GM19397 (cell line): ENCODE data around the gene PXDN.
"Not testable (repeated sequence)": the region's sequence is repeated elsewhere in the genome, so short reads cannot be mapped to it uniquely, and the experiment has no call there.

Source experiments
- ATAC-seq: cut with Tn5 transposase; IDR thresholded peaks from one replicate; pipeline ENCODE4 v1.9.1; 2021; ENCODE audit warnings: mild to moderate bottlenecking, moderate library complexity; ENCODE audit not compliant: unreplicated experiment

Gene PXDN

GRCh38 chr2:1638281-1638860 lies 105.9 kb downstream of the PXDN start:
- ATAC-seq: no peak

- no peak for ATAC-seq
Measured at GRCh38 chr2:1636791-1637415, 107.4 kb downstream of the PXDN start.

GRCh38 chr2:1635823-1636222 lies 108.5 kb downstream of the PXDN start:
- no peak for ATAC-seq

- no peak for ATAC-seq
Measured at GRCh38 chr2:1634681-1635341, 109.5 kb downstream of the PXDN start.

- ATAC-seq: no peak
Measured at GRCh38 chr2:1633936-1634587, 110.3 kb downstream of the PXDN start.

- no peak for ATAC-seq
Measured at GRCh38 chr2:1633092-1633671, 111.1 kb downstream of the PXDN start.

- no peak for ATAC-seq
Measured at GRCh38 chr2:1632510-1632909, 111.8 kb downstream of the PXDN start.

- no peak for ATAC-seq
Measured at GRCh38 chr2:1632002-1632348, 112.3 kb downstream of the PXDN start.

GRCh38 chr2:1631292-1632001 lies 112.9 kb downstream of the PXDN start:
- no peak for ATAC-seq

GRCh38 chr2:1628893-1629292 lies 115.4 kb downstream of the PXDN start:
- no peak for ATAC-seq

- no peak for ATAC-seq
Measured at GRCh38 chr2:1627628-1628381, 116.5 kb downstream of the PXDN start.

- no peak for ATAC-seq
Measured at GRCh38 chr2:1626271-1626681, 118.0 kb downstream of the PXDN start.

- no peak for ATAC-seq
Measured at GRCh38 chr2:1625281-1626001, 118.9 kb downstream of the PXDN start.

GRCh38 chr2:1623906-1624445 lies 120.3 kb downstream of the PXDN start:
- no peak for ATAC-seq

GRCh38 chr2:1622521-1623200 lies 121.7 kb downstream of the PXDN start:
- ATAC-seq: no peak

- ATAC-seq: not testable (repeated sequence)
Measured at GRCh38 chr2:1621976-1622375, 122.3 kb downstream of the PXDN start.

- ATAC-seq: no peak
Measured at GRCh38 chr2:1621501-1621900, 122.8 kb downstream of the PXDN start.

- no peak for ATAC-seq
Measured at GRCh38 chr2:1621041-1621440, 123.3 kb downstream of the PXDN start.

- no peak for ATAC-seq
Measured at GRCh38 chr2:1620081-1620480, 124.2 kb downstream of the PXDN start.
